GM21723 (cell line): ENCODE measurements around the gene SOX12.
A peak's percentile ranks its signal among the peaks of the same experiment; 100 is the strongest.
"Not testable (repeated sequence)": the region's sequence is repeated elsewhere in the genome, so short reads cannot be mapped to it uniquely, and the experiment has no call there.

Source experiments
- ATAC-seq: cut with Tn5 transposase; IDR thresholded peaks from one replicate; pipeline ENCODE4 v1.9.1; 2021; ENCODE audit warnings: mild to moderate bottlenecking, moderate library complexity; ENCODE audit not compliant: unreplicated experiment

Gene SOX12

DNA sequence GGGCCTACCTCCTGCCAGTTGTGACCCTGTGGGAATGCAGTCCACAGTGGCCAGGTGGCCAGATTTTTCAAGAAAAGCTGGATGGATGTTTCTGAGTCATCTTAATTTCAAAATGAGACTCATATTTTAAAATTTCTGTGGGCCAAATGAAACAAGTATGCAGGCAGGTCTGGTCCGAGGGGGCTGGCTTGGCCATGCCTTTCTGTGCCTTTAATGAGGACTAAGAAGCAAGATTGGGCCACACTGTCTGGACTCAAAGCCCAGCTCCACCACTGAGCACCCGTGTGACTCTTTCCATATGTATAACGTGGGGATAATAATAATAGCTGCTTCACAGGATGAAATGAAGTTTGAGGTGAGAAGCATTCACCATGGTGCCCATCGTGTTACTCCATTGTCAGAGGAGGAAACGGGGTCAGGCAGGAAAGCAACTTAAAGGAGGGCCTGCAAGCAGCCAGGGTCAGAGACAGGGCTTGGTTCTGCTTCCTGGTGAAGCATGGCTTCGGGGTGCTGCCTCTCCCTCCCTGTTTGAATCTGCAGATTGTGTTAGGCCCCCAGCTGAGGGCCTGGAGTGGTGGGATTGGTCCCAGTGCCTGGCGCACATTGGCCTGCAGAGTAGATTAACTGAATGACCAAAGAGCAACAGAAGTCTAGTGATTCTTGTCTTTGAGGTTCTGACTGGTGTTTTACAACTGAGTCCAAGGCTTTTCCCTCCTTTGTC, 3.8 kb downstream of the SOX12 start:
- no peak for ATAC-seq

DNA sequence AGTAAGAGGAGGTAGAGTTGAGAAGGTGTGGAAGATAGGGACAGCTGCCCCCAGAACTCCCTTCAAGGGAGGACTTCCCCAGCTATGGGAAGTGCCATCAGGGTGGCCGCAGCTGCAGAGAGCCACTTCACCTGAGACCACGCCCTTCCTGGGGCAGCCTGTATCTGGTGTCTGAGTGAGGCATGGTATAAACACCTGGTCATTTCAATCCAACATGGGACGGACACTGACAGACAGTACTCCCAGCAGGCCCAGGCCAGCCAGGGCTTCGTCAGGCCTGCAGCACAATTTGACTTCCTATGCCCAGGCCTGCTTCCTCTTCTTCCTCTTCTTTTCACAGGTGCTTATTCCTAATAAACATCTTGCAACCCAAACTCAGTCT, 4.5 kb downstream of the SOX12 start:
- ATAC-seq, result no peak

DNA sequence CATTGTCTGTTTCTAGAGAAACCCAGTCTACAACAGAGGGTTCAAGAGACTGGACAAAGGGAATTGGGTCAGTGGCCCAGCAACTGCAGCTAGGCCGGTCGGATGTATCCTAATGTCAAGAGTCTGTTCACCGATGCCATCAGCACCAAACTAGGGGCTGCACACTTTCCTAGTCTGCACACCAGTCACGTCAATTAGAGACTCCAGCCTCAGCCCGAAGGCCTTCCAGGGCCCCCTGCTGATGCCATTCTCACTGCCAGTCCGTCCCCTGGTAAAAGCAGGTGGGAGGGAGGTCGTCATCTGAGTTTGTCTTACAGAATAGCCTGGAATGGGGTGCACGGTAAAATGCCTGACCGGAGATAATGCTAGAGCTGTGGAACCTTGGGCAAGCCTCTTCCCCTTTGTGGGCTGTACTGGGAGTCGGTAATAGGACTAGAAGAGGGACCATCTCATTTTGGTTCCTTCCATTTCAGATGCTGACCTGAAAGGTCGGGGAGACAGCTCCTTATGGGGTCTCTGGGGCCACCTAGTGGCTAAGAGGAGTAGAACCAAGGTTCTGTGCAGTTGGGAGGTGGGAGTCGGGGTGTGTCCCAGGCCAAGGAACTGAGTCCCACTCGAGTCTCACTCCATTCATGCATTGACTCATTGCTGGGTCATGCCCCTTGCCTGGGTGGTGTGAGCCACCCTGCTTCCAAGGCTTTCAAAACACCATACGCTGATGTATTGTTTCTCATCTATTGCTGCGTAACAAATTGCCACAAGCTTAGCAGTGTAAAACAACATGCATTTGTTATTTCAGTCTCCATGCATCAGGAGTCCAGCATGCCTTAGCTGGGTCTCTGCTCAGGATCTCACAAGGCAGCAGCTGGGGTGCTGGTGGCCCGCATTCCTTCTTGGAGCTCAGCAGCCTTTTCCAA, 5.1 kb downstream of the SOX12 start:
- ATAC-seq, result no peak

DNA sequence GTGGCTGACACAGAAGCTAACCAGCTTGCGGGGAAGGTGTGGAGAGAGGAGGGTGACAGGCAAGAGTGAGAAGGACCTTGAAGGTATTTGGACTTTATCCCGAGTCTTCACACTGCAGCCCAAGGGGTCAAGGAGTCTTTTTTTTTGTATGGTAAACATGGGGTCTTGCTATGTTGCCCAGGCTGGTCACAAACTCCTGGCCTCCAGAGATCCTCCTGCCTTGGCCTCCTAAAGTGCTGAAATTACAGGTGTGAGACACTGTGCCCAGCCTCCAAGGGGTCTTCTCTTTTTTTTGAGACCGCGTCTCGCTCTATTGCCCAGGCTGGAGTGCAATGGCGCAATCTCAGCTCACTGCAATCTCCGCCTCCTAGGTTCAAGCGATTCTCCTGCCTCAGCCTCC, 9.2 kb downstream of the SOX12 start:
- no peak for ATAC-seq

DNA sequence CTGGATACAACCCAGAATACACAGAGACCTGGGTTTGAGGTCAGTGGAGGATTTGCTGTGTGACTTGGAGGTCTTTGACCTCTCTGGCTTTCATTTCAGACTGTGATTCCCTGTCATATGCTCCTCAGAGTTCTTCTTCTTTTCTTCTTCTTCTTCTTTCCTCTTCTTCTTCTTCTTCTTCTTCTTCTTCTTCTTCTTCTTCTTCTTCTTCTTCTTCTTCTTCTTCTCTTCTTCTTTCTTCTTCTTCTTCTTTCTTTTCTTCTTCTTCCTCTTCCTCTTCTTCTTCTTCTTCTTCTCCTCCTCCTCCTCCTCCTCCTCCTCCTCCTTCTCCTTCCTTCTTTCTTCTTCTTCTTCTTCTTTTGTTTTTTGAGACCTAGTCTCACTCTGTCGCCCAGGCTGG, 10.7 kb downstream of the SOX12 start:
- ATAC-seq, result not testable (repeated sequence)

DNA sequence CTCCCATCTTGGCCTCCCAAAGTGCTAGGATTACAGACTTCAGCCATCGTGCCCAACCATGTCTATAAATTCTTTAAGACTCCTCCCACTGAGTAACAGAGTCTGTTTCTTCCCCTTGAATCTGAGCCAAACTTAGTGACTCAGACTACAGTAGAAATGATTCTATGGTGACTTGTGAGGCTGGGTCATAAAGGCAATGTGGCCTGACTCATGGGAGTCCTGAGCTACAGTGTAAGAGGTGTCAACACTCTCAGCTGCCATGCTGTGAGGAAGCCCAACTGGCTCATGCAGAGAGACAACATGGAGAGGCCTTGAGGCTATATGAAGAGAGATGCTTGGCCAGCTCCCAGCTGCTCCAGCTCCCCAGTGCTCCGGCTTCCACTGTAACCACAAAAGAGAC, 16.3 kb downstream of the SOX12 start:
- ATAC-seq, result no peak

DNA sequence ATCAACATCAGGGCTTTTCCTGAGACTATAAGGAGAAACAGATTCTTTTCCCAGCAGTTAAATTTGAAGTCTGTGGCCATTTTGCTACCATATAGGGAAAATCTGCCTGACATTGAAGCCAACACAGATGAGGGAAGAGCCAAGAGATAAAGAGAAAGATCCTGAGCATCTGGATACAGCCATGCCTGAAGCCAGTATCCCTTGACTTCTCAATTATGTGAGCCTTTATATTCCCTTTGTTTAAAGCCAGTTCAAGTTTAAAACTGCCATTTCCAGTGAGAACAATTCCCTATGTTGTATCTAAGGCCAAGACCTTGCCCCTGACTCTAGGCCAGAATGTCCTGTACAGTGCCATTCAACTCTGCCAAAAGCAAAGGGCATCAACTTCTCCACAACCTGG, 17.8 kb downstream of the SOX12 start:
- ATAC-seq, result no peak

DNA sequence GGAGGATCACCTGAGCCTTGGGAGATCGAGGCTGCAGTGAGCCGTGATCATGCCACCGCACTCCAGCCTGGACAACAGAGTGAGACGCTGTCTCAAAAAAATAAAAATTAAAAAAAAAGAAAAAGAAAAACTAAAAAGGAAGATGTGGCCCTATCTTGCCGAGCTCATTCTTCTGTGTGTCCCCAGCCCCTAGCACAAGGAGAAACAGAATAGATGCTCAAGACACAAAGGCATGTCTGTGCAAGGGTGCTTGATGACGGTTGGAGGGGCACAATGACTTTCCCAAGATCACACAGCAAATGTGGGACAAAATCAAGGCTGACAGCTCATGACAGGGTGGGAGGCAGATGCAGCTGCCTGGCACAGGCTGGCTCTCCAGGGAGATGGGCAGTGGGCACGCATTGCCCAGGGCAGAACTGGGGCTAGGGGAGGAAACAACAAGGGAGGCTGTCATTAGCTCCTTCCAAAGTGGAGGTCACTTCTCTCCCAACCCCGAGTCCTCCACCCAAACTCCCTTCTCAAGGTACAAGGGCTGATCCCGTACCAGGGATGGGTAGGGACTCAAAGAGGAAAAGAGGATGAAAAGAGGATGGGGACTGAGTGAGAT, 20.8 kb downstream of the SOX12 start:
- ATAC-seq, result no peak

DNA sequence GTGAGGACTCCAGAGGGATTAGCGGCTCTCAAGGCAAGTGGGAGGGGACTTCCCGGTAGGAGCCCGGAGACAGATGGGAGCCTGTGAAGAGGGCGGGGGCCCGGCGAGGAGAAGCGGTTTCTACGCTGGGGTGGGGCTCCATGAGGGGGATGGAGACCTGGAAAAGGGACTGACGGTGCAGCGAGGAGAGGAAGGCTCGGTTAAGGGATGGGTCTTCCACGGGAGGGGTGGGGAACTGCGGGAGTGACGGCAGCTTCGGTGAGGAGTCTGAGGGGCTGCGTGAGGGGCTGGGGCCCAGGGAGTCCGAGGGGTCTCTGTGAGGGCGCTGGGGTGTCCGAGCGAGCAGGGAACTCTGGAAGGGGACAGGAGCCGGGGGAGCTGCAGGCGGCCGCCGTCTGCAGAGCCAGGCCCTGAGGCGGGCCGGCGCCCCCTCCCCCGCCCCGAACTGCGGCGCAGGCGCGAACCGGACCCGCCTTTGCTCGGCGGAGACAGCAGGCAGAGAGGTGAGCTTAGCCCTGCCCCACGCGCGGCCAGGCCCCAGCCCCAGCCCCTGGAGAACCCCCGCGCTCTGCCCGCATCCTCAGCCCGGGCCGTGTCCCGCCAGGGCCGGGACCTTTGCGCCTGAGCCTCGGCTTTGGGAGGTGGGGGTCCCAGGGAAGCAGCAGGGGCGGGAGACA, 21.4 kb downstream of the SOX12 start, which contains the start of gene NRSN2:
Gene NRSN2, plus strand, starts transcription at position 472 of the 677 bp plus-strand sequence. CDS start 2,533 bp downstream, outside the sequence.
- peak; percentile 46 for ATAC-seq

DNA sequence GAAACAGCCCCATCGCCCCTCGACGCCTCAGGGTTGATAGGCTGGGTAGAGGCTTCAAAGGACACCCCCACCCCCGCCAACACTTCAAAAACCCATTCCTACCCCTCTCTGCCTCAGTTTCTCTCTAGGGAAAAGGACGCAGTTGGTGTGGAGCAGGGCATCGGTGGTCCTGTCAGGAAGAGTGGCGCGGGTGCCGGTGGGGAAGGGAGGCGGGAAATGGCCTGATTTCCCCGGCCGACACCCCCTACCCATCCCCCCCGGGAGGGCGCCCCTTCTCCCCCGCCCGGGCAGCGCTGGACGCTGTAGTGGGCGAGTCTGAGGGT, 21.9 kb downstream of the SOX12 start:
- peak; percentile 4 for ATAC-seq

DNA sequence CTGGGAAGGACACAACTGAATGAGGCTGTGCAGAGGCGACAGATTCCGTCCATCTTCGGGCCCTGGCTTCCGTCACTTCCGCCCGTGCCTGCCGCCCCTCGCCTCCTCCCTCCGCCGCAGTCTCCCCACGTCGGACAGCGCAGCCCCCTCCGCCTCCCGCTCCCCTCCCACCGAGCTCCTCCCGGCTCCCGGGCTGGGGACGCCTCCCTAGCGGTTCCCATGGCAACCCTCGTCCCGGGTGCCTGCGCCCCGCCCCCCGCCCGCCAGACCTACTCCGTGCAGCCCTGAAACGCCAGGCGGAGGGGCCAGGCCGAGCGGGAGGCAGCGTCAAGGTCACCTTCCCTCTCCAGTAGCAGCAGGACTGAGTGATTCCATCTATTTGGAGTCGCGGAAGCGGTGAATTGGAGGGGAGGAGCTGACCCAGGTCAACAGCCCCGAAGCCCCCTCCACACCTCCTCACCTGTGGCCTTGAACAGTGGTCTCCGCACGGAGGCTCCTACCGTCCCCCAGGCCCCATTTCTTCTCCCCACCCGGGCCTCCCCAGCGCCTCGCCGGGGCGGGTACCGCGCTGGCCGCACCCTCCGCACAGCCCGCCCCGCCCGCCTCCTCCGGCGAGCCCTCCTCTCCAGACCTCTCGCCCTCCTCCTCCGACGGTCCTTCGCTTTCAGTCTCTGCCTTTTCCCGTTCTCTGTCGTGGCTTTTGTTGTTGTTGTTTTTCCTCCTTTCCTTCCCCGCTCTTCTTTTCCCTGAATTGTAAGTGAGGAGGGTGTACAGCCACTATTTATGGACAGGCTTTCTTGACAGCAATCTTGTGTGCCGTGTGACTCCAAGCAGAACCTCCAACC, 22.5 kb downstream of the SOX12 start:
- peak; percentile 75 for ATAC-seq

DNA sequence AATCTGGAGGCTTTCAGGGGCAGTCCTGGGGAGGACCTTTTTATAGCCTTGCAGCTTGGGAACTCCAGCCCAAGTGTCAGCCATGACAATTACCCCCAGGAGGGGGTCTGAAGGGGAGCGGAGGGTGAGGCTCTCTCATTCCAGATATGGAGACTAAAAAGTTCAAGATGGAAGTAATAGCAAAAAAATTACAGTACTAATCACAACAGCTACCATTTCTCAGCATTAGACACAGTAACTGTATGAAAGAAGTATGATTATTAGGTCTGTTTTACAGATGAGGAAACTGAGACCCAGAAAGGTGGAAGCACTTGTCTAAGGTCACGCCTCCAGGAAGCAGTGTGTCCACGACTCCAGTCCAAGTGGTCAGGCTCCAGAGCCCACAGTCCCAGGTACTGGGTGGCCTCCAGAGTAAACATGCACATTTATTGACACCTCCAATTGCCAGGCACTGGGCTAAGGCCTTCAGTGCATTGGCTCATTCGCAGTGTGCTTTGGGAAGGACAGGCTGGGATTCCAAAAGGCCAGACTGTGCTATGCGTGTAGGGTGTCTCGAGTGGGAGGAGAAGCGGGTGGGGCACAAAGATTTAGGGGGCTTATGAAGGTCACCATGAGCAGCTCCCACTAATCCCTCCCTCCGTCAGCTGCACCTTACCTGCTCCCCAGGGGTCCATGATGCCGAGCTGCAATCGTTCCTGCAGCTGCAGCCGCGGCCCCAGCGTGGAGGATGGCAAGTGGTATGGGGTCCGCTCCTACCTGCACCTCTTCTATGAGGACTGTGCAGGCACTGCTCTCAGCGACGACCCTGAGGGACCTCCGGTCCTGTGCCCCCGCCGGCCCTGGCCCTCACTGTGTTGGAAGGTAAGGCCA, 23.9 kb downstream of the SOX12 start:
- ATAC-seq, result no peak

DNA sequence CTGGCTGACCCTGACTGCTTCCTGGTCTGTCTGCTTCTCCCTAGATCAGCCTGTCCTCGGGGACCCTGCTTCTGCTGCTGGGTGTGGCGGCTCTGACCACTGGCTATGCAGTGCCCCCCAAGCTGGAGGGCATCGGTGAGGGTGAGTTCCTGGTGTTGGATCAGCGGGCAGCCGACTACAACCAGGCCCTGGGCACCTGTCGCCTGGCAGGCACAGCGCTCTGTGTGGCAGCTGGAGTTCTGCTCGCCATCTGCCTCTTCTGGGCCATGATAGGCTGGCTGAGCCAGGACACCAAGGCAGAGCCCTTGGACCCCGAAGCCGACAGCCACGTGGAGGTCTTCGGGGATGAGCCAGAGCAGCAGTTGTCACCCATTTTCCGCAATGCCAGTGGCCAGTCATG, 27.8 kb downstream of the SOX12 start:
- ATAC-seq, result no peak

DNA sequence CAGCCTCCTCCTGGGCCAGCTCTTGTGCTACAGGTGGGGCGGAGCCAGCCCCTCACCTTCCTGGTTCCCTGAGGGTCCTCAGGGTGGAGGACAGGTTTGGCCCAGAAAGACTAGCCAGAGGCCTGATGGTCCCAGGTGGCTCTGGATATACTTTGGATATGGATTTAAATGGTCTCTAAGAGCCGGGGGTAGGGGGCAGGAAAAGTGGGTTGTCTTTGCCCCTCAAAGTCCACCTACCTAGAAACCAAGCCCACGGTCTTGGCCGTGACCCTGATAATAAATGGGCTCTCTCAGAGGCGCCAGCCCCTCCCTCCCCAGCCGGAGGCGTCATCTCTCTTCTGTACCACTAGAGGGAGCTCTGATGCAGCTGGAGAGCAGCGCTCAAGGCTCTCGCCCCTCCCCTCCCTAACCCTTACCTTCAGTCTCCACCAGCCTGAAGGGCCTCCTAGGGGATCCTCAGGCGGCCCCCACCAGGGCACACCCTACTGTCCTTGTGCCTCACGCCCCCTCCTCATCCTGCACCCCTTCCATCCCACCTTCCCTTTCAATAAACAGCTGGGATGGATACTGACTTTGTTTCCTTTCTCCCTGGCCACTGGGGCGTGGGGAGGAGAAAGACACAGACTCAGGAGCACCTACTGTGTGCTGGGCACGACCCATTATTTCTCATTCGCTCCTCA, 29.1 kb downstream of the SOX12 start:
- ATAC-seq, result peak; percentile 95

DNA sequence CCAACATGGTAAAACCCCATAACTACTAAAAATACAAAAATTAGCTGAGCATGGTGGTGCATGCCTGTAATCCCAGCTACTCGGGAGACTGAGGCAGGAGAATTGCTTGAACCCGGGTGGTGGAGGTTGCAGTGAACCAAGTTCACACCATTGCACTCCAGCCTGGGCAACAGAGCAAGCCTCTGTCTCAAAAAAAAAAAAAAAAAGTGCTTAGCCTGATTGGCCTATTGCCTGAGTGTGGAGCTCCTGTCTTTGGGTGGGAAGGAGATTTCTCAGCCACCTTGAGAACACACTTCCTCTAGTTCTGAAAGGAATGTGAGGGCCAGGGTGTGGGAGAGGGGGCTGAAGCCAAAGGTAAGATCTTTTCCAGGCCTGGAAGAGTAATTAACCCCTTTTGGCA, 30.8 kb downstream of the SOX12 start:
- ATAC-seq, result not testable (repeated sequence)

DNA sequence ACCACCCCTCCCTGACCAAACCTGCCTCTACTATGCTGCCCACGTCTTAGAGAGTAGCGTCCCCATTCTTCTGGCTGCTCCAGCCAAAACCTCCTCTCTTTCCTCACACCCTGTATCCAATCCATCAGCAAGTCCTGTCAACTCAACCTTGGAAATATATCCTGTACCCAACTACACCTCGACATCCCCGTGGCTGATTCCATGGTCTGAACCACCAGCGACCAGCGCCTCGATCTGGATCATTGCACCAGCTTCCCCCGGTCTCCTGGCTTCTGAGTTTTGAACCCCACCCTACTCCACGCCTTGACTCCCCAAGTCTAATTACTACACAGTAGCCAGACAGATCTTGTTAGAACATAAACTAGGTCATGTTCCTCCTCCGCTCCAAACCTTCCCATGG, 31.4 kb downstream of the SOX12 start:
- ATAC-seq, result no peak

DNA sequence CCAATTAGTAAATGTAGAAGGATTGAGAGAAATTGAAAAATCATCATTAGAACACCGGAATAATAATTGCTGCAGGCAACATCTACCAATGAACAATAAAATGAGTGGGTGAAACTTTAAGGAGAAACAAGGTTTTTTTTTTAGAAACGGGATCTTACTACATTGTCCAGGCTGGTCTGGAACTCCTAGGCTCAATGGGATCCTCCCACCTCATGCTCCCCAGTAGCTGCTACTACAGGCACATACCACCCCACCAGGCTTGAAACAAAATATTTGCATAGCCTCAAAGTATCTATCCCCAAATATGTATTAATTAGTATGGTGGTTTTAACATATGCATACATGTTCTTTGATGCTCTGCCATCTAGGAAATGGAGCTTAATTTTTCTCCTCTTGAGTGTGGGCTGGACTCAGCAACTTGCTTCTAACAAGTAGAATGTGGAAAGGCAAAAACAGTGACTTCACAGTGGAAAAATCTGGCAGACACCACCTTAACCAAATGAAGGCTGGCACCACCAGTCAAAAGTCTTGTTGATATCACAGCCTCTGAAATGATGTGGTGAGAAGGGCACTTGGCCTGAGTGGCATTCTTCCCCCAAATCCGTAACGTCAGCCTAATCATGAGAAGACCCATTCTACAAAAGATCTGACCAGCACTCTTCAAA, 33.7 kb downstream of the SOX12 start:
- ATAC-seq, result no peak

DNA sequence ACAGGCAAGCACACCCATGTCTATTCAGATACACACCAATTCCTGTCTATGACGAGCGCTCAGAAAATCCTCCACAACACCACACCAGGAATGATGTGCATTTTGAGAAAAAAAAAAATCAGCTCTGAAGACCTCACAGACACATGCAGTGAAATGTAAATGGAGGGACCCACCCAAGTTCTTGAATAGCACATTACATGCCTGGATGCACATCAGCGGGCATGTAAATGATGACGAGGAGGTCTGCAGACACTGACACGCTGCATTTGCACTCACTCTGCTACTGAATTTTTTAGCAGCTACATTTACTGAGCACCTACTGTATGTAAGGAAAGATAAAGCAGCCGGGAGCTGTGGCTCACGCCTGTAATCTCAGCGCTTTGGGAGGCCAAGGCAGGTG, 36.2 kb downstream of the SOX12 start:
- ATAC-seq, result peak; percentile 64
